HG03469 (cell line): ENCODE data around the gene ST6GALNAC4.

Experiments
- ATAC-seq: cut with Tn5 transposase; IDR thresholded peaks from one replicate; pipeline ENCODE4 v1.9.1; 2021; ENCODE audit warnings: mild to moderate bottlenecking, moderate library complexity, moderate number of reproducible peaks; ENCODE audit not compliant: unreplicated experiment

ST6GALNAC4 gene

DNA sequence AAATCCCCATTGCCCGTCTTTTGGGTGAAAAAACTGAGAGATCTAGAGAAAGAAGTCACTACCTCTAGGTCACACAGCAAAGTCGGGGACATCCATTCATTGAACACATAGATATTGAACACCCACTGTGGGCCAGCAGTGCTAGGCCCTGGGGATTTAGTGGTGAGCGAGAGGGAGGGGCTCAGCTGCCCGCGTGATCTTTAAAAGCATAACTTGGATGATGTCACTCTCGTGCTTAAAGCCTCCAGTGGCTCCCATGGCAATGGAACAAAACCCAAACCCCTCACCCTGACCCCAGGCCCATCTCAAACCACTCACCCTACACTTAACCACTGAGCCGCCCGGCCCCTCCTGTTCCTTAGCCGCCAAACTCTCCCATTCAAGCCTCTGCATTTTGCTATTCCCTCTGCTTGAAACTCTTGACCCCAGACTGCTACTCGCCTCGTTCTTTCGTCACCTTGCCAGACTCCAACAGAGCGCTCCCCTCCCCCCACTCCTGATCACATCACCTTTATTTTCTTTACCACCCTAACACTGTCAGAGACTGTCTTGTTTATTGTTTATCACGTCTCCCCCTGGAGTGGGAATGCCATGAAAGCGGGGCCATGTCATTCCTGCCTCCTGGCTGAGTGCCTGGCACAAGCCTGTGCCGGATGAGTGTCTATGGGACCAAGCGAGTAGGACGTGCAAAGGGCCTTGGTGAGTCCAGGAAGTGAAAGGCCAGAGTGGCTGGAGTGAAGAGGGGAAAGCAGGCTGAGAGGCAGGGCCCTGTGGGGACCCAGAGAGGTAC is 14.4 kb upstream of the ST6GALNAC4 start:
- no peak for ATAC-seq

- ATAC-seq: peak; percentile 49
Observed at GRCh38 chr9:127930231-127931091, 13.6 kb upstream of the ST6GALNAC4 start, which contains the start of gene PIP5KL1. Gene PIP5KL1, minus strand, starts transcription at chr9:127930777. Its CDS starts 25 bp downstream, at chr9:127930752.

- no peak for ATAC-seq
Observed at GRCh38 chr9:127929625-127929979, 12.8 kb upstream of the ST6GALNAC4 start.

GRCh38 chr9:127928676-127929624 is 12.1 kb upstream of the ST6GALNAC4 start:
- no peak for ATAC-seq

- no peak for ATAC-seq
Observed at GRCh38 chr9:127927988-127928675, 11.3 kb upstream of the ST6GALNAC4 start.

- no peak for ATAC-seq
Observed at GRCh38 chr9:127927201-127927987, 10.6 kb upstream of the ST6GALNAC4 start.

DNA sequence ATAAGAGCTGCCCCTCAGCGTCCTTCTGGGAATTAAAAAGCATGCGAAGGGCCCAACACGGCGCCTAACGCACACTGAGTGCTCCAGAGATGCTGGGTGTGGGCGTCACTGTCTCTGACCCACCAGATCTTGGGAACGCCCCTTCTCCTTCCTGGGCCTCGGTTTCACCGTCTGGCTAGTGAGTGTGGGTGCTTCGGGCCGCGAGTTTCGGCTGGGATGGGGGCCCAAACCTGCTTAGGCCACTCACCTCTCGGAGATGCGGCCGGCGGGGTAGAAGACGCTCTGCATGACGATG is 10.0 kb upstream of the ST6GALNAC4 start:
- no peak for ATAC-seq

DNA sequence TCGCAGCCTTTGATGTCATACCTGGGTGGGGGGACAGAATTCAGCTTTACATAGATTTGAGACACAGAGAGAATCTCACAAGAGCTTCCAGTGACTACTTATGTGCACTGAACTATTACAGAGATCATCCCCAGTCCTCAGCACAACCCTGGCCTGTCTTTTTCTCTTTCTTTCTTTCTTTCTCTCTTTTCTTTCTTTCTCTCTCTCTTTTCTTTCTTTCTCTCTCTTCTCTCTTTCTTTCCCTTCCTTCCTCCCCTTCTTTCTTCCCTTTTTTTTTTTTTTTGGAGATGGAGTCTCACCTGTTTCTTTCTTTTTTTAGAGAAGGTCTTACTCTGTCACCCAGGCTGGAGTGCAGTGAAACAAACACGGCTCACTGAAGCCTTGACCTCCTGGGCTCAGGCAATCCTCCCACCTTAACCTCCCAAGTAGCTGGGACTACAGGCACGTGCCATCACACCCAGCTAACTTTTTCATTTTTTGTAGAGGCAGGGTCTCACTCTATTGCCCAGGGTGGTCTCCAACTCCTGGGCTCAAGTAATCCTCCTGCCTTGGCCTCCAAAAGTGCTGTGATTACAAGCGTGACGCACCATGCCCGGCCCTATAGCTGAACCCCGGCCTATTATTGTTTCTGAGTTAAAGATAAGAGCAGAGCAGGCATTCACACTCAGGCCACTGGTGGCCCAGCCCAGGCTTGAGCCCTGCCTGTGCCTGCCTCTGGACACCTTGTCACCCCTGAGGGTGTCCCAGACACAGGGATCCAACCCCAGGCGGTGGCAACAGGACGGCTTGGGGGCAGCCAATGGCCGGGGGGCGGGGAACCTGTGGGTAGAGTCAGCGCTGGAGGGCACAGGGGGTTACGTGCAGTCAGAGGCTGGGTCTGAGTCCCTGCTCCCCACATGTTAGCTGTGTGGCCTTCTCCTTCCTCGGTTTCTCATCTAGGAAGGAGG is 9.4 kb upstream of the ST6GALNAC4 start:
- ATAC-seq: no peak

- no peak for ATAC-seq
Observed at GRCh38 chr9:127924736-127925444, 8.0 kb upstream of the ST6GALNAC4 start.

- no peak for ATAC-seq
Observed at GRCh38 chr9:127923771-127924170, 6.9 kb upstream of the ST6GALNAC4 start.

DNA sequence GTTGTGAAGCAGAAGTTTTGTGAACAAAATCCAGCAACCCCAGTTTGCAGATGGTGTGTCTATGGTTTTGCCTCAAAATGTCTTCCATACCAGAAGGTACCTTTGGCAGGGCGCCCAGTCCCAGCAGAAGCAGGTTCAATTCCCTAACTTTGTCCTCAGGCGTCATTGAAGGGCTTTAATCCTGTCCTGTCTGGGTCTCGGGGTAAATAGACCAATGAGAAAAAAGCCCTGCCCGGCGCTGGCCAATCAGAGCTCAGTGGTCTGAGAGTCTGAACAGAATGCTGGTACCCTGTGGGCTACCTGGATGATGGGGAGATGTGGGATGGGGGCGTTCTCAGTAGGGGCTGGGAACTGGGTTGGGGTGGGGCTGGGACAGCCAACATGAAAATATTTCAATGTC is 6.2 kb upstream of the ST6GALNAC4 start:
- no peak for ATAC-seq

DNA sequence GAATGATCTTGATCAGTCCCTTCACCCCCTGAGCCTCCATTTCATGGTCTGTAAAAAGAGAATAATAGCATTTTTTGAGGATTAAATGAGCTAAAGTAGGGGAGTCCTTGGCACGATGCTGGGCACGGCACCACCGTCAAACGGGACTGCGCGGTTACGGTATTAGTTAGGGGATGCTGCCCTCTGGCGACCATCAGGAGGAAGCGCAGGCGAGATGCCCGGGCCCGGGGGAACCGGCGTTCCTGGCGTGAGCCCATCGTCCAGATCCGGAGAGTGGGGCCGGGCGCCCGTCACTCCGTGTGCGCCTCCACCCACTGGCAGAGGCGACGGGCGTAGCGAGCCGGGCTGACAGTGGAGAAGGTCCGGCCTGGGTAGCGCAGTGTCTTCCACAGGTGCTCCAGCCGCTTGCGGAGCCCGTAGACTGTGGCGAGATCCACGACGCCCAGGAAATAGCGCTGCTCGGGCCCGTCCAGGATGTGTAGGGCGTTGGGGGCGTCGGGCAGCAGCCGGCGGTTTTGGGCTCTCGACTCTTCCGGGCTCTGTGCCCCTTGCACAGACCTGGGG is 4.8 kb upstream of the ST6GALNAC4 start:
- ATAC-seq: no peak

GRCh38 chr9:127920794-127921193 is 4.0 kb upstream of the ST6GALNAC4 start:
- no peak for ATAC-seq

DNA sequence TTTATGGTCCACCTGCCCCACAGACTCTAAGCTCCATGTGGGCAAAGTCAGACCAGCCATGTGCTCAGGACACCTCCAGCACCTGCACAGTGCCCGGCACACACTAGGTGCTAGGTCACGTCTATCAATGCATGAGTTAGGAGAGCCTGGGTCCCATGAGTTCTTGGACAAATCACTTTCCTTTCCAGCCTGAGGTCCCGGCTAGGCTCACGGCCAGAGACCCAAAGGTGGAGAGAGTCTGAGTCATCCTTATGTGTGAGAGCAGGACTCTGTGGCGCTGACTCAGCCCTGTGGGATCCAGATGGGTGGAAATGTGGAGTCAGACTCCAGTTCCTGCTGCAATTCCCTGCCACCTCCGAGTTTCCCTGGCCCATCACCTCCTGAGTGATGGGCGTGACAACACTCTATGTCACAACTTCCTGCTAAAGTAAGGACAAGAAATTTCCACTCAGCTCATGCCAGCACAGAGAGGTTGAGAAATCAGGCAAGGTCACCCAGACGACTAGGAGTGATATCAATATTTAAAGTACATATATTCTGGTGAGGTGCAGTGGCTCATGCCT is 2.5 kb upstream of the ST6GALNAC4 start:
- no peak for ATAC-seq

GRCh38 chr9:127918183-127919107 is 1.6 kb upstream of the ST6GALNAC4 start:
- no peak for ATAC-seq

GRCh38 chr9:127917603-127918002 is 762 bp upstream of the ST6GALNAC4 start:
- ATAC-seq: no peak
